GF-D8 (cell line): ENCODE measurements around the gene SLC39A2.
A peak's percentile ranks its signal among the peaks of the same experiment; 100 is the strongest.
"Not testable (repeated sequence)": the region's sequence is repeated elsewhere in the genome, so short reads cannot be mapped to it uniquely, and the experiment has no call there.

ENCODE experiments used
- DNase-seq: peaks from one replicate; lab custom pipeline; 2025; lab: John Stamatoyannopoulos, UW

The SLC39A2 gene

DNA sequence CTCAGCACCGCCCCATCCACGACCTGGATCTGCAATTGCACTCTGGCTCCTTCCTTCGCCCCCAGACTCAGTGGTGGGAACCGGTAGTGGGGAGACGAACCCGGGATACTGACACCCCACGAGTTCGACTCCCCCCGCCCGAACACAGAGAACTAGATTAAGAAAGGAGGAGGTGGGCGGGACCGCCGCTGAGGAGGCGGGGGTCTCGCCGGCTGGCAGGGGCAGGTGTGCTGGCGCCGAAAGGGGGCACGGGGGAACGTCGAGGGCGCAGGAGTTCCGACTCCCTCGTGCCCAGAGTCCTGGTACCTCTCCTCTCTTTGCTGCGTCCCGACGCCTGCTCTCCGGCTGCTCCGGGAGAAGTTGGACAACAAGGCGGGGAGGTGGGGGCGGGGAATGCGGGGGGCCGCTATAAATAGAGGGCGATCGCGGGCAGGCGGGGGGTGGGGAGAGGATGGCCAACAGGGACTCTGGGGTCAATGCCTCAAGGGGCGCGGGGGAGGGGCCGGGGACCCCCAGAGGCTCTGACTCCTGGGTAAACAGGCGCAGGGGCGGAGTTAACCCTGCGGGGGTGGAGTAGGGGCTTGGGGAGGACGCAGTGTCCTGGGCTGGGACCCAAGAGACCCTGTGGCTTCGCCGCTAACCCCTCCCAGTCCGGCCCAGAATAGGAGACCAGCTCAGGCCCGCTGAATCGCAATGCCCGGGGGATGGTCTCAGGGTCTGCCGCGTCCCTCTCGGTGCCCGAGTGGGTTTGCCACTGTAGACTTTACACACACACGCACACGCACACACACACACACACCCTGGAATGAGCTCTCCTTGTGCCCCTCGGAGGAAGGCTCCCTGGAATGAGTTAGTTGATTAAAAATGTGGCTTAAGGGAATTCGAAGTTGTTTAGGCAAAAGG is 26.5 kb downstream of the SLC39A2 start:
- DNase-seq = no peak

DNA sequence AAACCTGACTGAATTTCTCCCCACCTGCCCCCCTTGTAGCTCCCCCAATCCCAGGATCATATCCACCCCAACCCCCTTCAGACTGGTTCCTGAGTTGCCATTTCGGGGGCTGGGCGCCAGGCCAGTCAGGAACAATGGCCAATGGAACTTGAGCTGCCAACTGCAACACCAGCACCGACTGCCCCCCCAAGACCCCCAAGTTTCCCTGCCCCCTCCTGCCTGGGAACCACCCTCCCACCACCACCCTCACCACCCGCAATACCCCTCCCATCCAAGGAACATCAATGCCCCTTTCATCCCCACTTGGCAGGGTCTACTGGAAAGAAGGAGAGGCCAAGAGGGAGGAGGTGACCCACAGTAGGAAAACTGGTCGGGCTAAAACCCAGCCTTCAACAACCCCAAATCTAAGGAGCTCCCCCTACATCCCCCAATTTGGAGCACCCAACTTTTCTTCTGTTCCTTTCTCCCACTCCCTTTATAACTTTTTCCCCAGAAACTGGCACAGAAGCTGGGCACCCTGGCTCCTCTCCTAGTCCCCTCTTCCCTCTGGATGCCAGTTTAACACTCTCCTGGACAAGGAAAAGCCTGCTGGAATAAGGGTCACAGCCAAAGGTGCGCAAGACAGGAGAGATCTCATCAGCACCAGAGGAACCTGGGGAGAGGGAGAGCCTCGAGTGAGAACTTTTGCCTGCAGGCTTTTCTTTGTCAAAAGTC is 27.3 kb downstream of the SLC39A2 start:
- no peak for DNase-seq

DNA sequence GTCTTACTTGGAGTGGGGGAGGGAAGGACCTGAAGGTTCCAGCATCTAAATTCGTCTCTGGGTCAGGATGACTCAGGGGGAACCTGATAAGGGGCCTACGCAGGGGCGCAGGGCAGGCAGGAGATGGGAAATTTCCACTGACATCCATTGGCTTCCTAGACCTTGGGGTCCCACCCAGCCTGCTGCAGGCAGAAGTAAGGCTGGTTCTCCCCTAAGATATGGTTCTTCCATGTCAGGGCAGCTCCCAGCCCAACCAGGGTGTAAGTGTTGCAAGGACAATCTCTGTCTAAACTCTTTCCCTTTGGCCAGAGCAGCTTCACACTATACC is 27.9 kb downstream of the SLC39A2 start:
- no peak for DNase-seq

DNA sequence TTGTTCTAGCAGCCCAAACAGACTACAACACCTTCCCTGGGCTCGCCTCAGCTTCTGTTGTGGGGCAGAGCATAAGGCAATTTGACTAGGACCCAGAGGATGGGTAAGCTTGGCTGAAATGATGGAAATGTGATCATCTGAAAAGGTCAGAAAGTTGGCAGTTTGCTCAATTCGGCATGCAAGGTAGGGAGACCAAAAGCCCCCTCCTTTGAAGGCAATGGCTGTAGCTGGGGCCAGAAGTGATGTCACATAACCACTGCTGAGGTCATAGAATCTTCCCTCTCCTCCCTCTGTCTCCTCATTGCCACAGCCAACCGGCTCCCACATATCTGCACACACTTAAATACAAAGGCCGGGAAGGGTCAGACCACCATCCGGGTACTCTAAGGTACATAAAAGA is 30.8 kb downstream of the SLC39A2 start, which contains the start of gene TPPP2:
TSS of gene TPPP2 (plus strand) at position 301 of the 400 bp plus-strand sequence. CDS start 365 bp downstream, outside the sequence.
- no peak for DNase-seq

DNA sequence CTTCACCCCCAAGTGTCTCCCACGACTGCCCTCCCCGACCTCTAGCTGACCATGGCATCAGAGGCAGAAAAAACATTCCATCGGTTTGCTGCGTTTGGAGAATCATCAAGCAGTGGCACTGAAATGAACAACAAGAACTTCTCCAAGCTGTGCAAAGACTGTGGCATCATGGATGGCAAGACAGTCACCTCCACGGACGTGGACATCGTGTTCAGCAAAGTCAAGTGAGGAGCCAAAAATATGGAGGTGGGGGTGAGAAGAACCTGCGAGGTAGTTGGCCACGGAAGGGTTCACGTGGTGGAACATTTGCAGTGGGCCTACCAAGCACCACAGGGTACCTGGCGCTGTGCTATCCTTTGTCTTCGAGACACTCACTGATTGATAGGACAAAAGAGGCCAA is 31.4 kb downstream of the SLC39A2 start:
- DNase-seq = no peak

DNA sequence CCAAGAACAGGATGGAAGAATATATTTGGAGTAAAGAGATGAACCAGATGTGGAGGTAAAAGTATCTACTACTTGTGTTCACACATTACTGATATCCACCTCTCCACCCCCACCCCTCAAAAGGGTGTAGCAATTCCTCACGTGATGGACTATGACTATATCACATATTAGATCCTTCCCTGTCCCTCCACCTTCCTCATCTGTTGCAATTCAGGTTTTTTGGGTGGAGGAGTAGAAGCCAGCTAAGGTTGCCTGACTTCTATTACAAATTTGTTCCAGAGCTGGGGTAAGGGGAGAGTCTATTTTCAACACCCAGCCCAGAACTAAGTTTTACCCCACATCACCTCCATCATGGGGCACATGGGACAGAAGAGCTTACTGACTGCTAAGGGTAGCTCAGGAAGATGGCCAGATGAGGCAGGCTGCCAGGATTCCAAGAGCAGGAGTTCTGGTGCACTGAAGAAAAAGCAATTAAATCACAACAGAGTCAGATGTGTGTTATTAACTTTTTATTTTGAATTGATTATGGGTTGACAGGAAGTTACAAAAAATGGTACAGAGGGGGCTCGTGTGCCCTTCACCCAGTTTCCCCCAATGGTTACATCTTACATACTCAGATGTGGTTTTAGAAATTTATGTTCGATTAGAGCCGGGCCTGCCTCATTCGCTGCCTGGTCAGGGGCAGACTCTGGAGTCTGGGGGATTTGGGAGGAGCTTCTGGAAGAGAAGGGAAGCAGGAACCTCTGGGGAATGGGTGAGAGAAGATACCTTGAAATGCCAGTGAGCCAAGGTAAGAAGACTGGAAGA is 33.4 kb downstream of the SLC39A2 start:
- no peak for DNase-seq

DNA sequence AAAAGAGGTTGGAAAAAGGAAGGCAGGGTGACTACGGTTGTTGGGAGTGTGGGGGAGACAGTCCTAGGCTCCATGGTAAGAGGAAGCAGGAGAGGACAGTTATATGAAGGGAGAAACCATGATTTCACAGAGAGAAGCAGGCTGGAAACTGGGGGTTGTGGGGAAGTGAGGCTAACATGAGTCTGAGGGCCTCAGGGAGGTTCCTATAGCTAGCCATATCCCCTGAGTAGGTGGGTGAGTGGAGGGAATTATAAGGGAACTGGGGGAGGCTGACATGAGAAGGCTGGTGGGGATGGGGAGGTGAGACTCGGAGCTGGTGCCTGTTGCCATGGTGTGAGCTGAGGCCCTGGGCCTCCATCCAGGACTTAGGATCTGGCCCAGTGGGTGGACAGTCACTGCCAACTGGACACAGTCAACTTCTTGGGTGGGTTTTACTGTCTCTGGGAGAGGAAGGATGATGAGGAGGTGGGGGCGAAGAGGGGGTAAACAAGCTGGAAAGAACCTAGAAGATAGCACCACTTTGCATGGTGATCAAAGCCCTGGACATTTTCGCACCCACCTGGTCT is 34.1 kb downstream of the SLC39A2 start:
- DNase-seq = no peak

DNA sequence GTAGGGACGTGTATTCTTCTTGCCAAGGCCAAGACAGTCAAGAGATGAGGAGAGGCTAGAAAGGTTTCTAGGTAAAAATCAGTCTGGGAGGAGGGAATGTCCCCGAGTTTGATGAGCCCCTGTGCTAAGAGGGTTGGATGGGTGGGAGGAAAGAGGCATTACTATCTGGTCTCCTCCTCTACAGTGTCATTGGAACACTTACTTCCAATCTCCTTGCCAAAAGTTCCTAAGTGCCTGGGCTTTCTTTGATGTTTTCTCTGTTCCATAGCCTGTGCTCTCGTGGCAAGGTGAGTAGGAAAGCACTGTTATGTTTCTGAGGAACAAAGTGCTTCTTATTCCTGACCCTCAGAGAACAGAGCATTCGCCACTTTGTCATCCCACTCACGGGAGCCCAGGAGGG is 35.6 kb downstream of the SLC39A2 start, which contains the start of gene RNASE13:
TSS of gene RNASE13 (minus strand) at position 101 of the 400 bp plus-strand sequence. CDS start 519 bp downstream, outside the sequence.
- no peak for DNase-seq

DNA sequence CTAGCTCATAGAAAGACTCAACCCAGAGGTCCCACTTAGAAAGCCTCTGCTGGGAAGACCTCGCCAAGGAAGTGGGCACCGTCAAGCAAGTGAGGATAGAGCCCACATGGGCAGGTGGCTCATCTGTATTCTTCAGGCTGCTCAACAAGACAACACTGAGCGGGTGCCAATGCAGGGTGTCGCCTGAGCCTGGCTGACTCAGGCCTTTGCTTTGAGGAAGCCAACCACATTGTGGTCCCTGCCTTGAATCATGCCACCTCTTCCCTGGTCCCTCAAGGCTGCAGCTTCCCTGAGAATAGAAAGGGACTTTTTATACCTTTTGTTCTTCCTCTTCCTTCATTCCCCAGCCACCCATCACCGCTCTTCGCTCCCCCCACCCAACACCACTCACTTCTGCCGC is 37.7 kb downstream of the SLC39A2 start:
- no peak for DNase-seq

DNA sequence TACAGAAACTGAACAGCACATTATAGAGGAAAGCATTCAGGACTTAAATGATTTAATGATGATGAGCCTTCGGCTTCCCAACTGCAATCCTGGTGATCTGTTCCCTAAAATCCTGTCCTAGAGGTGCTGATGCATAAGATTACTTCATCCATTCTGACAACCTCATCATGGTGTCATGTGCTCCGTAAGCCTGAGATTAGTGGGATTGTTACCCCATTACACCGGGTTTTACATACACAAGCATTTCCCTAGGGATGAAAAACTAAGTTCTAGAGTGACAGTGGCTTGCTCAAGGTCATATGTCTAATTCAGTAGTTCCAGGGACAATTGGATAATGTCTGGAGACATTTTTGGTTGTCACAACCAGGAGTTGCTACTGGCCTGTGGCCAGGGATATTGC is 38.1 kb downstream of the SLC39A2 start:
- DNase-seq = no peak

DNA sequence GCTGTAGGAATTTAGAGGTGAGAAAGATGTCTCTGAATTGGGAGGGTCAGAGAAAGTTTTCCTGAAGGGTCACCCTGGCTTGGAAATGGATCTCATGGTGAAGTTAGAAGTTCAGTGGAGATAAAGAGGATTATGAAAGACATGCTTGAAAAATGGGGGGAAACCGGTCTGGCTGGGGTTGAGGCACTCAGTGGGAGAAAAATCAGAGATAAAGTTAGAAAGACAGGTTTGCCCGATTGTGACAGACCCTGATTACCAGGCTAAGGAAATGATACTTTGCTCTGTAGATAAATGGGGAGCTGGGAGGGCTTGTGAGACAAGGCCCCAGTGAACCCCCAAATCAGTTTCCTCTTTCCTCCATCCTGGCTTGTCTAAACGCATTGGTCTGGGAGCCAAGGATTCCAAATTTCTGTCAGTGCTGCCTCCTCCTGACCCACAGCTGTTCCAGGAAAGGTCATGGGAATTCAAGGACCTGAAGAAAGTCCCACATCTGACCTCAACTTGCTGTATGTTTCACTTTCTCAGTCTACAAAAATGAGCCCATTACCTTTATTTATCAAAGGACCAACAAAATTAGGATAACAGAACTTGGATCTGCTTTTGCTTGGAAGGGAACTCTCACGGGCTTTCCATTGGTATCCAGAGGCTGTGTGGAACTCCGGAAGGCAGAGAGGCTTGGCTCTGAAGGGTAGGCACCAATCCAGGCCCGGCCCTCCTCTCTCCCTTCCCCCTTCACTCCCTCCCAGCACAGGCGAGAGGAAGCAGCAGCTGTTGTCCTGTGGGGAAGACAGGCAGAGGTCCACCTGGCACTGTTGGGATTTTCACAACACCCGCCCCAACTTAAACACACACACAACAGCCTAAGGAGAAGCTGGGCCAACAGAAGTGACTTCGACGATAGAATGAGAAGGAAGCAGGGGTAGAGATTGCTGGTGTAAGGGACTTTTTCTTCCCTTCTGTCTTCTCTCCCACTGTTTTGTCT is 39.6 kb downstream of the SLC39A2 start:
- no peak for DNase-seq

DNA sequence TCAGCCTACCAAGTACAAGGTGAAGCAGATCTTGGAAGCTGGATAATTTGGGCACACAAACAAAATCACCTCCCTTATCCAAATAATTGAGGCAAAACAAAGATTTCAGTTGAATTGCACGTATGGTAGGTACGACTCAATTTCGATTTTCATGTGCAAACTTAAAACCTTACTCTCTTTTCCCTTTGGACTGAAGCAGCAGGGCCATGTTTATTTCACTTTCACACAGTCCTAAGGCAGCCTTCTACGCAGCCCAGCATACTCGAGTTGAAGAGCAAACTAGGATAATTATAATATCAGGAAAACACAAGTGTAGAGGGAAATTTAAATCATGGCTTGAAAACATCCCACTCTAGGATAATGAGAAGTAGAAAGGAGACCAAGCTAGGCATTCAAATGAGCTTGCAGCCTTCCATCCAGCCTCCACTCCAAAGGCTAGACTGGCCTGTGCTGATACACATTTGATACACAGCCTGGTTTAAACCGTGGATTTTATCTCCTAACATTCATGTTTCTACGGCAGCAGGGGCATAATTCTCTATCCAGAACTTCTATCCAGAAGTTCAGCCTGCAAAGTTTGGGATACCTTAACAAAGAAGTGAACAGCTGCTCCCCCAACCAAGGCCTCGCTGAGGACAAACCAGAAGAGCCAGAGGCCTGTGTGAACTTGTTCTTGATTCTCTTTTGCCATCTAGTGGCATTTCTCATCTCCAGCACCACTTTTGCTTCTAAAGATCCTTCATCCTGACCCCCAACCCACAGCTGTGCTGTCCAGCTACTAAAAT is 40.7 kb downstream of the SLC39A2 start:
- DNase-seq = peak; percentile 22

DNA sequence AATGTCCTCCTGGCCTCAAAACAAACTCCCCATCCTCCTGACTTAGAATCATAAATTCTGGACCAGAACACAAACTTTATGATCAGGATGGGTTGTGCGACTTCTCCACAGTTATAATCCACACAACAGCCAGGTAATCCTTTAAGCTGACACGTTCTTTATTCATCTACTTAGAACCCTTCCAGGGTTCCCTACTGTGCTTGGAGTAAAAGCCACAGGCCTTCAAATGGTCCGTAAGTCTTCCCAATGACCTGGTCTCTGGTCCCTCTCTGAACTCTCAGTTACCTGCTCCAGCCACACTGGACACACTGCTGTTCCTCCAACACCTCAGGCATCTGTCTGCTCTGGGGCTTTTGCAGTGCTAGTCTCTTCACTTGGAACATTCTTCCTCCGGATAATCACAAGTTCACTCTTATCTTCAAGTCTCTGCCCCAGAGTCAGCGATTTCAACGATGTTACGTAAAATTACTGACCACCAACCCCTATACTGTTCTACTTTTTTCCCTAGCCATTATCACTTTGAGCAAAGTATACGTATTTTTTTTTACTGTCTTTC is 41.4 kb downstream of the SLC39A2 start:
- DNase-seq = no peak

DNA sequence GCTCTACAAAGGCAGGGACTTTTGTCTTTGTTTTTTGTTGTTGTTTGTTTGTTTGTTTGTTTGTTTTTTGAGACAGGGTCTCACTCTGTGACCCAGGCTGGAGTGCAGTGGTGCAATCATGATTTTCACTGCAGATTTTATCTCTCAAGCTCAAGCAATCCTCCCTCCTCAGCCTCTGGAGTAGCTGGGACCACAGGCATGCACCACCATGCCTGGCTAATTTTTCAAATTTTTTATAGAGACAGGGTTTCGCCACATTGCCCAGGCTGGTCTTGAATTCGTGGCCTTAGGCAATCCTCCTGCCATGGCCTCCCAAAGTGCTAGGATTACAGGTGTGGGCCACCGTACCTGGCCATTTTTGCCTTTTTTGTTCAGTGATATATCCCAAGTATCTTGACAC is 41.8 kb downstream of the SLC39A2 start:
- not testable (repeated sequence) for DNase-seq

DNA sequence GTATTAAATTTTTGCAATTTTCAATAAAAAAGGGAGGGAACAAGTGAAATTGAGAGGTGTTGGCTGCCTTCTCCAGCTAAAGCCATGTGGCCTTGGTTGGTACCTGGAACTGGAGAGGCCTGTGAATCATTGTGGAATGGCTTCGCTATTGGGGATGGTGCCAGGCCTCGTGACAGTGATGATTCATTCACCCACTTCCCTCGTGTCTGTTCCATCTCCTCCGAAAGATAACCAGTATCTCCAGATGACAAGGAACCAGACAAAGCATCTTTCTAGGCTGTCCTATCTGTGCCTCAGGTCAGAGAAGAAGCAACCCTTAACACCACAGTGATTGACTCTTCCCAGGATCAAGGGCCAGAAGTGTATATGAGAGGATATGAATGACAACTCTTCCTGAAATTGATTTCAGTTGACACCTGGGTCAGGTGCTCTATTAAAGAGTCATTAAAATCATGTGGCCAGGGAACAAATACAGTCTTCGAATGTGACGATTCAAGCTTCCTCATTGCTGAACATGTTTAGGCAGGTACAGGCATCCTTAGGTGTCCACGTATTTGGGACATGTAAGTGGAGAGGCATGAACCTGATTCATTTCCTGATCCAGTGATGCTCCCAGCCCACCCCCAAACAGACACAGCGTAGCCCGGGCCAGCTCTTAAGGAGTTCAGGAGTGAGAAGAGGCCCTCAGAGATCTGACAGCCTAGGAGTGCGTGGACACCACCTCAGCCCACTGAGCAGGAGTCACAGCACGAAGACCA is 42.8 kb downstream of the SLC39A2 start, which contains the start of gene RNASE7:
TSS of gene RNASE7 (plus strand) at position 687 of the 758 bp plus-strand sequence. CDS start 631 bp downstream, outside the sequence.
- DNase-seq = no peak

DNA sequence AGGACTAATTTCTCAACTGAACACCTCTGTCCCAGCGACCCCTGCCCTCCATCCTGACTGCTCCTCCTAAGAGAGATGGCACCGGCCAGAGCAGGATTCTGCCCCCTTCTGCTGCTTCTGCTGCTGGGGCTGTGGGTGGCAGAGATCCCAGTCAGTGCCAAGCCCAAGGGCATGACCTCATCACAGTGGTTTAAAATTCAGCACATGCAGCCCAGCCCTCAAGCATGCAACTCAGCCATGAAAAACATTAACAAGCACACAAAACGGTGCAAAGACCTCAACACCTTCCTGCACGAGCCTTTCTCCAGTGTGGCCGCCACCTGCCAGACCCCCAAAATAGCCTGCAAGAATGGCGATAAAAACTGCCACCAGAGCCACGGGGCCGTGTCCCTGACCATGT is 43.8 kb downstream of the SLC39A2 start:
- DNase-seq = no peak

DNA sequence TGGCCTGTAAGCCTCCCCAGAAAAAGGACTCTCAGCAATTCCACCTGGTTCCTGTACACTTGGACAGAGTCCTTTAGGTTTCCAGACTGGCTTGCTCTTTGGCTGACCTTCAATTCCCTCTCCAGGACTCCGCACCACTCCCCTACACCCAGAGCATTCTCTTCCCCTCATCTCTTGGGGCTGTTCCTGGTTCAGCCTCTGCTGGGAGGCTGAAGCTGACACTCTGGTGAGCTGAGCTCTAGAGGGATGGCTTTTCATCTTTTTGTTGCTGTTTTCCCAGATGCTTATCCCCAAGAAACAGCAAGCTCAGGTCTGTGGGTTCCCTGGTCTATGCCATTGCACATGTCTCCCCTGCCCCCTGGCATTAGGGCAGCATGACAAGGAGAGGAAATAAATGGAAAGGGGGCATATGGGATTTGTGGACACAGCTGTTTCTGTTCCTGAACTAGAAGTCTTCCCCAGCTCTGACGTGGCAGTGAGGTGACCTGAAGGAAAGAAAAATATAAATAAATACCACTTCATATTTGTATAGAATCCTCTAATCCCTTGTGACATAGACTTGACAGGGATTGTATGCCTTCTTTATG is 44.4 kb downstream of the SLC39A2 start:
- no peak for DNase-seq

DNA sequence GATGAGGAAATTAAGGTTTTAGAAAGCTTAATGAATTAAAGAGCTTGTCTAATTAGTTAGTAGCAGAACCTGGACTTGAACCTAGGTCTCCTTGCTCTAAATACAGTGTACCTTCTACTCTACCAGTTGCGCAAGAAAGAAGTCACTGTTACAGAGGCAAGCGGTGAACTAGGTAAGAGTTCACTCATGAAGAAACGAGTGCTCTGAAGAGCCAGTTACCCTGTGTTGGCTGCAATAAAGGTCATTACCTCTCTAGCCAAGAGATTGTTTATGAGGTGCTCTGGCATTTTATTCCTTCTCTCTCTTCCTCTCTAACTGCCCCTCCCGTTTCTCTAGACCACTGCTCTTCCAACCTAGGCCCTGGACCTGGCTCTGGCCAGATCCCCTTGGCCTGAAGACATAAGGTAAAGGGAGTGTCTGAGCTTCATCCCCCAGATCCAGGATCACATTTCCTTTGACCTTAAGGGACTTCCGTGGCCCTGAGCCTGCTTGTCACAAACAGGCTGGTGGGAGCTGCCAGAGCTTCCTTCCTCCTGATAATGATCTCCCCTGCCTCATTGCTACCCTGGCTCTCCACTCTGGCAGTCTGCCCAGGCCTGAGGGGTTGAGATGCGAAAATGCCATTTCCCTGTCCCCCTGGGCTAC is 45.0 kb downstream of the SLC39A2 start:
- DNase-seq = peak; percentile 84
